HAP-1 (cell line): Measurements from ENCODE around the gene VSIG2.
"Not testable (repeated sequence)": the region's sequence is repeated elsewhere in the genome, so short reads cannot be mapped to it uniquely, and the experiment has no call there.

ENCODE experiments used
- DNase-seq, 2 experiments: peaks; one replicate each; pipeline ENCODE4 v3.0.0-alpha.2; 2016 to 2020; ENCODE audit warnings: low spot score in 2 of 2
- H3K27me3 ChIP-seq: fragments of 250-450 bp; sonication (Bioruptor Pico); 2 replicates; pipeline ENCODE4 v1.5.1; 2020; ENCODE audit warnings: low read depth, mild to moderate bottlenecking, moderate library complexity
- H3K36me3 ChIP-seq: fragments of 250-450 bp; sonication (Bioruptor Pico); replicated peaks from 2 replicates; pipeline ENCODE4 v1.5.1; 2020; ENCODE audit warnings: mild to moderate bottlenecking
- H3K4me1 ChIP-seq: fragments of 250-450 bp; sonication (Bioruptor Pico); 2 replicates; pipeline ENCODE4 v1.5.1; 2020; ENCODE audit warnings: mild to moderate bottlenecking
- H3K4me3 ChIP-seq: fragments of 250-450 bp; sonication (Bioruptor Pico); 2 replicates; pipeline ENCODE4 v1.5.1; 2020; ENCODE audit warnings: mild to moderate bottlenecking, moderate library complexity
- H3K9me3 ChIP-seq: fragments of 250-450 bp; sonication (Bioruptor Pico); 2 replicates; pipeline ENCODE4 v1.5.1; 2020; ENCODE audit warnings: mild to moderate bottlenecking, moderate library complexity
- in situ Hi-C: fragments of 300-500 bp; cut with MboI; formaldehyde crosslinking; loops from 3 replicates; pipeline ENCODE4 v1.14.3; 2020; ENCODE audit warnings: low sequenced_read_pairs, inconsistent platforms, mixed read lengths

VSIG2 gene

DNA sequence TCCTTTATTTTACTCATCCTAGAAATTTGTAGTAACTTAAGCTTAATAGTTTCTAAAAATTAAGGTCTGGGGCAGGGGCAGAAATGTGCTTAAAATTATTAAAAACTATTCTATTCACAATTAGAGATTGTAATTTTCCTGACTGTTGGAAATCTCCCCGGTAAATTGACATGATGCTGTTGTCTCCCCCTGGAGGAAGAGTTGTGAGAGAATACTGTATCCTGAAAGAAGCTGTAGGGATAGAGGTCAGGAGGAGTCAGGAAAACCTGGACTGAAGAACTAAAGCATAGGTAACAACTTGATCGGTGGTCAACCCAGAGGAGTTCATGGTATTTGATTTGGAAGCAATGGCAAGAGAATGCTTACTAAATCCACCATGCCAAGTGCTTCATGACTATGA, 26.2 kb upstream of the VSIG2 start:
- Histone ChIP-seq H3K4me3 (no peak overlapping the region), H3K36me3 (peaks cover 6% of the 10 kb centered on the region; the same call in 1 of the 2 replicates), H3K27me3 (no peaks in the 10 kb centered on the region), H3K4me1 (no peaks in the 10 kb centered on the region; the same call in 1 of the 2 replicates), H3K9me3 (no peaks in the 10 kb centered on the region)
- in situ Hi-C loops = no loop called here
- DNase-seq = no peak

DNA sequence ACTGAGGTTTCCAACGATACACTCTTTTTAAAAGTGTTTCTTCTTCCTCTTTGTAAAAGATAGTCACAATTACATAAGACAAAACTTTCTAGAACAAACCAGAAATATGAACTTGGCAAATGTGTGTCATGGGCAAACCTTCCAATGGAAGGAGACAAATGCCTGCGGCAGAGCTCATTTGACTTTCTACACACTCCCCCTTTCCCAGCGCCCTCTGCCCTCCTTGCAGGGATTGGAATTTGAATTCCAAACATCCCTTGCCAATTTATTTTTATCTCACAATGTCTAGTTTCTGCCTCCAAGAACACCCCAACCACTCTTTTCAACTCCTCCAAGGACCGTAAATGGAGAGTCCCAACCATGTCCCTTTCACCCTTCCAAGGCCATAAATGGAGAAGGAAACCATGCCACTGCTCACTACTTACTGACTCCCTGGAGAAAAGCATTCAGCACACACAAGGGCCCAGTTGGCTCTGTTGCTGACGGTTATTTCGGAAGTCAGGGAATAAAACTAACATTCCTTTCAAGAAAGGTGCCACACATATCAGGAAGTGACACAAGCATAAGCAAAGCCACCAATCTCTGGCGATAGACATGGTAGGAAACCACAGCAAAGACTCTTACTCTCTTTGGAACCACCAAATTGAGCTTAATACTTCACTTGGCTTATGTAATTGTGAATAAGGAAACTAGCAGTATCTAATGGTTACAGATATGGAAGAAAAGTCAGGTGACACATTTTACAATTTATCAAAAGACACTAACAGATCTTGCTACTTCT, 25.0 kb upstream of the VSIG2 start:
- no peaks in the 10 kb centered on the region for H3K9me3 ChIP-seq
- no peak overlapping the region for H3K4me3 ChIP-seq
- no peaks in the 10 kb centered on the region for H3K27me3 ChIP-seq
- H3K36me3 ChIP-seq = peaks cover 6% of the 10 kb centered on the region; the same call in 1 of the 2 replicates
- DNase-seq = no peak
- in situ Hi-C loops = no loop called here
- no peaks in the 10 kb centered on the region; the same call in 1 of the 2 replicates for H3K4me1 ChIP-seq

DNA sequence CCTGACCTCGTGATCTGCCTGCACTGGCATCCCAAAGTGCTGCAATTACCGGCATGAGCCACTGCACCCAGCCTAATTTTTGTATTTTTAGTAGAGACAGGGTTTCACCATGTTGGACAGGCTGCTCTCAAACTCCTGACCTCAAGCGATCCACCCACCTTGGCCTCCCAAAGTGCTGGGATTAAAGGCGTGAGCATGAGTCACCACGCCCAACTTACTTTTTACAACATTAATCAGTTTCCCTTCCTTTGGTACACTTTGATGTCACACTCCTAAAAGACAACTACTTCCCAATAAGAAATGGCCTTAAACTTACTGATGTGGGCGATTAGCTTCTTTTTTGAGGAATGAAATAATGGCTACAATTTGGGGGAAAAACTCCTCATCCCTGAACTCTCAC, 18.9 kb upstream of the VSIG2 start:
- H3K27me3 ChIP-seq, DNase-seq, H3K9me3 ChIP-seq, in situ Hi-C loops, H3K36me3 ChIP-seq, H3K4me1 ChIP-seq, H3K4me3 ChIP-seq: not testable (repeated sequence)

DNA sequence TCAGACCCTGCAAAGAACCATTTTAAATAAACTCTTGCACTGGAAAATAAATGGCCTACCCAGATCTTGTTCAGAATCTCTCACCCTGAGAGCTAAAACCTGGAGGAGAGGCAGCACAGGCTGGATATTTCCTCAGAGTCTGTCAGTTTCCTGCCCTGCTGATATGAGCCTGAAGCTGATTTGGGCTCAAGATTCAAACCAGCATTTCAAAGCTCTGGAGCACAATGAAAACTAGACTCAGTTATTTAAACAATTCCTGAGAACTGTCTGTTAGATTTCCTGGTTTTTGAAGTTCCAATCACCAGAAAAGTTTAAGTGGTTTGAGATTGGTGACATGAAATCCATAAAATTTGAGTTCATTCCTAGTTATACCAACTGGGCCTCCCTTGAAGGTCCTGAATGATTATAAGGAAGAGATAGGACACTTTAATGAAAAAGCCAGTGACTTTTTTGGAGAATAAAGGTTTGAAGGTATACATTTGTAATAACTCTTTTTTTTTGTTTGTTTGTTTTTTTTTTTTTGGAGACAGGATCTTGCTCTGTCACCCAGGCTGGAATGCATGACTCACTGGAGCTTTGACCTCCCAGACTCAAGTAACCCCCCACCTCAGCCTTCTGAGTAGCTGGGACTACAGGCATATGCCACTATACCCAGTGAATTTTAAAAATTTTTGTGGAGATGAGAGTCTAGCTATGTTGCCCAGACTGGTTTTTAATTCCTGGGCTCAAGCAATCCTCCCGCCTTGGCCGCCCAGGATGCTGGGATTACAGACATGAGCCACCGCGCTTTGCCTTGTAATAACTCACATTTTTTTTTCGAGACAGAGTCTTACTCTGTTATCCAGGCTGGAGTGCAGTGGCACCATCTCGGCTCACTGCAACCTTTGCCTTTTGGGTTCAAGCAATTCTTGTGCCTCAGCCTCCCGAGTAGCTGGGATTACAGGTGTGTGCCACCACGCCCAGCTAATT, 18.0 kb upstream of the VSIG2 start:
- no peaks in the 10 kb centered on the region for H3K27me3 ChIP-seq
- no peaks in the 10 kb centered on the region for H3K9me3 ChIP-seq
- H3K4me3 ChIP-seq = no peak overlapping the region
- in situ Hi-C loops = loop anchor here (10.0 kb wide), 1 partner anchor 65 kb away; no protein-coding TSS in a partner anchor
- peaks cover 13% of the 10 kb centered on the region for H3K36me3 ChIP-seq
- H3K4me1 ChIP-seq = no peaks in the 10 kb centered on the region
- DNase-seq = no peak

DNA sequence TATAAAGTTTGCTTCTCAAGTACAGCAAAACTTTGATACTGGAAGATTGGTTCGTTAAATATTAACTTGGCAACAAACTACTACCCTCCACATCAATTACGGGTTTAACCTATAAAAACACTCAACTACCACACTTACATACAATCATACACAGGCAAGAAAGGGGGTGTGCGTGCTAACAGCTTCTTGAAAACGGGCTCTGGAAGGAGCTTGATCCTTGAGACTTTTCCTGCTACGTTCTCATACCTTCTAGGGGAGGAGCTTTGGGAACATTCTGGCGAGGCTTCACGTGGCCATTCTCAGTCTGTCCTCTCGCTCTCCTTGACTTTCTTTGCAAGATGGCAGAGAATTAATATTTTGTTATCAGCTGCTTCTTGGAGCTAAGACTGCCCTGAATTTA, 16.9 kb upstream of the VSIG2 start:
- Histone ChIP-seq H3K4me1 (no peaks in the 10 kb centered on the region), H3K27me3 (no peaks in the 10 kb centered on the region), H3K4me3 (no peak overlapping the region), H3K9me3 (no peaks in the 10 kb centered on the region), H3K36me3 (peaks cover 15% of the 10 kb centered on the region)
- no peak for DNase-seq
- in situ Hi-C loops = loop anchor here (10.0 kb wide), 1 partner anchor 66 kb away; no protein-coding TSS in a partner anchor

DNA sequence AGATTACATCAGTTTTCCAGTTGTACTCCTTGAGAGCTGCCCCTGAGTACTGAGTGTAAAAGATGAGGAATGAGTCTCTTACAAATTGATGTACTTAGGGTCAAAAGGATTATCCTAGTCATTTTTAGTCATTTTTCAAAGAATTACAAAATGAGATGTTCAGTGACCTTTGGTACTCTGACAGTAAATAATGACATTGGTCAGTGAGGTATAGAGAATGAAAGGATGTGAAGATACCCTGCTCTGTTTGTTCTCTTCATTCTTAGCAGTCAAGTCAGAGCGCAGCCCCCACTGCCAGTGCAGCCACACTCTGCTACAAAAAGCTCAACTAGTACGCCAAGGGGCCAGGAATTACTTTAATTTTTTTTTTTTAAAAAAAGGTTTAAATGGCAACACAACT, 14.1 kb upstream of the VSIG2 start:
- Histone ChIP-seq H3K27me3 (no peaks in the 10 kb centered on the region), H3K4me3 (no peak overlapping the region), H3K4me1 (0 out of 2 replicates have a peak, but pooled peaks cover 4% of the 10 kb centered on the region), H3K9me3 (no peaks in the 10 kb centered on the region), H3K36me3 (peaks cover 10% of the 10 kb centered on the region)
- no peak for DNase-seq
- in situ Hi-C loops = loop anchor here (10.0 kb wide), 1 partner anchor 69 kb away; no protein-coding TSS in a partner anchor

DNA sequence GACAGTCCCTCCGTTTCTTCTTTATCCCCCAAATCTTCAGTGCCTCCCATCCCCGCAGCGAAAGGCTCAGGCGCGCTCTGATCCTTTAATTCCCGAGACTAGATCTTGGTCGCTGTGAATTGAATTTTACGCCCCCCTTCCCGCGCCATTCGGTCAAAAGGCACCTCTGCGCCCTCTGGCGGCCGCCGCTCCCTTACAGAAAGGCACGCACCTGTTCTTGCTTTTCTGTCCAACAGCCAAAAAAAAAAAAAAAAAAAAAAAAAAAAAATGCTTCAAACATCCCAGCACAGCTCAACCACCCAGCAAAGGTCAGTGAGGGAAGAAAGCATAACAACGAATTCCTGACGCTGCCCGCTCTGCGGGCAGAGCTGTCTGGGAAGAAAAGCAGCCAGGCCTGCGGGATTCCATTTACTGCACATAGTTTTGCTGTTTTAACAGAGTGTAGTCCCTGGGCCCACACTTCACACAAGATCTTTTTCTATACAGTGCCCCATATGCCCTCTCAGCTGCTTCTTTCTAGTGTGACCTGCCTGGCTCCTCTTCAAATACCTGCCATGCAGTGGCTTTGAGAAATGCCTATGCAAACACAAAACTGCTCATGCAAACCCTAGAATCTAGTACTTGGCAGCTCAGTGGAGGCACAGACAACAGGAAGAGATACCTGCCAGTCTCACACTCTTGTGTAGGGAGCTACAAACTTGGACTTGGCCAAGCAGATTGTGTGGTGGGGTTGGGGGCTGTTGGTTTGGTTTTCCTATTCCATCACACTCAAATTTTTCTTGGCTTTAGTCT, 11.3 kb upstream of the VSIG2 start:
- in situ Hi-C loops = loop anchor here (5.0 to 10.0 kb wide), 2 partner anchors 71 to 91 kb away; partner anchors contain the start of genes SIAE and SPA17
- DNase-seq = peak; percentile 80 to 95
- H3K27me3 ChIP-seq = no peaks in the 10 kb centered on the region
- H3K9me3 ChIP-seq = no peaks in the 10 kb centered on the region
- H3K4me1 ChIP-seq = peaks cover 7% of the 10 kb centered on the region; the same call in 1 of the 2 replicates
- peaks cover 10% of the 10 kb centered on the region for H3K36me3 ChIP-seq
- peak overlapping the region; percentile 53 for H3K4me3 ChIP-seq

DNA sequence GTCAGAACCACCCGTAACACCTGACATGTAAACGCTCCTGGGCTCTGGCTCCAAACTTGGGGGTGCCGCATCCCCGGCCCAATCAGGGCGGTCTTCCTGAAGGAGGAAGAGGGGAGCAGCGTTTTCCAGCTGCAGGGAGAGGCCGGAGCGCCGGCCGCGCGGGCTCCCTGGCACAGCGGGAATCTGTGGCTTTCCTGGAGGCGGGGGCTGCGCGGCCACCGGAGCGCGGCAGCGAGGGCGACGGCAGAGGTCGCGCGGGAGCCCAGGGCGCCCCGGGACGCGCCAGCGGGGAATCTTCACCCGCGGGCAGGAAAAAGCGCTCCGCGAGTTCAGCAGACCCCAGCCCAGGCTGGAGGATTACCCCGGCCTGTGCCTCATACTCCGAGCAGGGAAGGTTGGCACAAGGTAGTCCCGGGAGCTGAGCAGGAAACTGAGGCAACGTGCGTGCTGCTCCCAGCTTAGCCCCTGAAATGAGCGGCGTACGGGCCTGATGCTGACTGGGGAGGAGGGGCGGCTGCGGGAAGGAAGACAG, 10.6 kb upstream of the VSIG2 start:
- Histone ChIP-seq H3K4me3 (peak overlapping the region; percentile 53), H3K4me1 (peaks cover 7% of the 10 kb centered on the region; the same call in 1 of the 2 replicates), H3K9me3 (no peaks in the 10 kb centered on the region), H3K27me3 (no peaks in the 10 kb centered on the region), H3K36me3 (peaks cover 6% of the 10 kb centered on the region)
- peak; percentile 14 to 69 for DNase-seq
- in situ Hi-C loops = loop anchor here (5.0 to 10.0 kb wide), 2 partner anchors 72 to 90 kb away; partner anchors contain the start of genes SIAE and SPA17

DNA sequence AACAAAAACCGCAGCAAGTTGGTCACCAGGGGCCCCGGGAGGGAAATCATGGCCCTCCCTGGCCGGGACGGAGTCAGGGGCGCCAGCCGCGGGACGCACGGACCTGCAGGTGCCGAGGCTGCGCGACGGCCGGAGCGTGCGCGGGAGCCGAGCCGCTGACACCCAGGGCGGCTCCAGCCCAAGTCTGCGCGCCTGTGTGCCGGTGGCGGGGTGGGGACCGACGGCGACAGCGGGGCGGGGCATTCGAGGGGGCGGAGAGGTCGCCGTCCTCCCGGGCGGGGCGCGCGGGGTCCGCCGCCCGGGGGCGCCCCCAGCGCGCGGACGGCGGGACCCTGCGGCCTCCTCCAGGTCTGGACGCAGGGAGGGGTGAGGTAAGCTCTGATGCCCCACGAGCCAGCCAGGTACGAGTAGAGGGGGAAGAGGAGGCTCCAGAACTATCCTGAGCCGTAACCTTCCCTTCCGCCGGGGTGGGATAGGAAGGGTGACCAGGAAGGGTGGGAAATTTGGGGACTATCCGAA, 10.1 kb upstream of the VSIG2 start, which contains the start of gene ESAM:
TSS of gene ESAM (minus strand) at position 186 of the 519 bp plus-strand sequence. CDS start at position 50, 136 bp downstream.
- peaks cover 6% of the 10 kb centered on the region; the same call in 1 of the 2 replicates for H3K36me3 ChIP-seq
- H3K4me3 ChIP-seq = peak within 1 kb of the TSS; percentile 53
- no peaks in the 10 kb centered on the region for H3K27me3 ChIP-seq
- H3K9me3 ChIP-seq = no peaks in the 10 kb centered on the region
- in situ Hi-C loops = loop anchor here (5.0 to 10.0 kb wide), 2 partner anchors 73 to 90 kb away; partner anchors contain the start of genes SIAE and SPA17
- H3K4me1 ChIP-seq = peaks cover 7% of the 10 kb centered on the region; the same call in 1 of the 2 replicates
- DNase-seq = peak; percentile 11 to 81

DNA sequence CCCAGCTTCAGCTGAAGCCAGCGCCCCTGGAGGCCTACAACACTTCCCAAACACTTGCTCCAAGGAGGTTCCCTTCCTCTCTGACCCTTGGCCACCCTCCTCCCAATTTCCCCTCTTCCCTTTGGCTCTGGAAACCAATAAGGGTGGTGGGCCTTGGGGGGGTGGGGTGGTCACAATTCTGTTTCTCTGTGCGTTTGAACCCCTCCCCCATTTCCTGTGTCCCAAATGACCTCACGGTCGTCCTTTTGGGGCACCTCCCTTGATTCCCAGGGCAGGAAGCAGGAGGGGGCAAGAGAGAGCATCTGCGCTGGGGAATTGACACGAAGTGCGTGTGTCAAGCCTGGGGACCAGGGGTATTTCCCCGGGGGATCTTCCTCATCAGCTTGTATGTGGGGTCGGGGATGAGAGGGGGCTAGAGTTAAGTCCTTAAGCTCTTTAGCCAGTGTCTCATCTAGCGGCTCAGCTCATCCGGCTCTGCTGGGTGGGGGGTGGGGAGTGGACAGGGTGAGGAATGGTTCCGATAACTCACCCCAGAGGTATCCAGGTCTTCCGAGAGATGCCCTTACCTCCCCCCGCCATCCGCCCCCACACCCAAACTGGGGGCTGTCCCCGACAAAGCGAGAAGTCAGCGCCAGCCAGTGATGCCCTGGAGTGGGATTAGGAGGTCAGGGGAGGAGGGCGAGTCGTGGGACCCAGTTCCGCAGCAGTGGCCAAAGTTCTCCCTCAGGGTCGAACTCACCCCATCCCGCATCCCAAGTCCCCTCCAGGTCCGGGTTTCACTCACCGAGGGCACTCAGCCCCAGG, 9.4 kb upstream of the VSIG2 start:
- peaks cover 7% of the 10 kb centered on the region; the same call in 1 of the 2 replicates for H3K4me1 ChIP-seq
- in situ Hi-C loops = loop anchor here (5.0 to 10.0 kb wide), 2 partner anchors 73 to 89 kb away; partner anchors contain the start of genes SIAE and SPA17
- H3K27me3 ChIP-seq = no peaks in the 10 kb centered on the region

DNA sequence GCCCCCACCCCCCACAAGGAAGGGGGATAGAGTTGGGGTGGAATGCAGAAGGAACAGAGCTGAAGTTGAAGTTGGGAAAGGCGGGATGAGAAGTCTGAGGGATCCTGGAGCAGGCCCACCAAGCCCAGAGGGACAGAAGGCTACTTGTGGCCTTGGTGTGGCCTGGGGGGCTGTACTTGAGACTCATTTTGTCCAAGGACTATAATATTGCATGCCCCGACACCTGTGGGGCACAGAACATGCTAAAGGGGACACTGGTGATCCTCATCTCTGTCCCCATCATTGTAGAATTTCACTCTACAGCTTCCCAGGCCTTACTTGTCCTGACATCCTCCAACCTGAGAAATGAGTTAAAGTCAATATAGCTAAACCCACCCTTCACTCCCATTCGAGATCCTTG, 8.8 kb upstream of the VSIG2 start:
- no peak for DNase-seq
- Histone ChIP-seq H3K36me3 (0 out of 2 replicates have a peak, but pooled peaks cover 6% of the 10 kb centered on the region), H3K4me1 (peaks cover 7% of the 10 kb centered on the region; the same call in 1 of the 2 replicates), H3K27me3 (no peaks in the 10 kb centered on the region), H3K9me3 (no peaks in the 10 kb centered on the region), H3K4me3 (no peak overlapping the region)
- in situ Hi-C loops = loop anchor here (5.0 to 10.0 kb wide), 2 partner anchors 74 to 89 kb away; partner anchors contain the start of genes SIAE and SPA17

More for the DNA sequence above, 9.4 kb upstream of the VSIG2 start:
- peaks cover 6% of the 10 kb centered on the region; the same call in 1 of the 2 replicates for H3K36me3 ChIP-seq
- DNase-seq = no peak
- H3K9me3 ChIP-seq = no peaks in the 10 kb centered on the region
- peak overlapping the region; percentile 53 for H3K4me3 ChIP-seq
